SH-SY5Y (cell line): ENCODE data around the gene REPIN1.

Source experiments
- GATA2 ChIP-seq: IDR thresholded peaks from 2 replicates; pipeline ENCODE4 v1.6.1; 2011; ENCODE audit warnings: mild to moderate bottlenecking, low read depth, low read length
- GATA3 ChIP-seq: IDR thresholded peaks from 2 replicates; pipeline ENCODE4 v1.6.1; 2011; ENCODE audit warnings: low read depth, mild to moderate bottlenecking, low read length, moderate library complexity

- TF ChIP-seq GATA3 = no peak
- no peak for TF ChIP-seq GATA2
Observed at GRCh38 chr7:150378853-150379440, 10.3 kb downstream of the REPIN1 start, which contains the start of gene ZNF775.
